BLaER1 (cell line): ENCODE data around the gene EARS2.

Experiments used
- H3K27ac ChIP-seq: shearing (Covaris generic); formaldehyde crosslinking; 2 replicates; pipeline ENCODE4 v1.8.1; 2022
- H3K27me3 ChIP-seq: shearing (Covaris generic); formaldehyde crosslinking; 2 replicates; pipeline ENCODE4 v1.8.1; 2022
- H3K36me3 ChIP-seq: shearing (Covaris generic); formaldehyde crosslinking; 2 replicates; pipeline ENCODE4 v1.8.1; 2022
- H3K4me1 ChIP-seq: shearing (Covaris generic); formaldehyde crosslinking; 2 replicates; pipeline ENCODE4 v1.8.1; 2022
- H3K4me2 ChIP-seq: shearing (Covaris generic); formaldehyde crosslinking; 2 replicates; pipeline ENCODE4 v1.8.1; 2022
- H3K4me3 ChIP-seq: shearing (Covaris generic); formaldehyde crosslinking; 2 replicates; pipeline ENCODE4 v1.8.1; 2022
- H3K9ac ChIP-seq: shearing (Covaris generic); formaldehyde crosslinking; 2 replicates; pipeline ENCODE4 v1.8.1; 2022
- H3K9me3 ChIP-seq: shearing (Covaris generic); formaldehyde crosslinking; 2 replicates; pipeline ENCODE4 v1.8.1; 2022
- H4K20me1 ChIP-seq: shearing (Covaris generic); formaldehyde crosslinking; 2 replicates; pipeline ENCODE4 v1.8.1; 2022
- Cebpa-rat ChIP-seq: shearing (Covaris generic); IDR thresholded peaks from 2 replicates; pipeline ENCODE4 v1.8.1; 2022

EARS2 gene

GRCh38 chr16:23524886-23525285, 32.3 kb downstream of the EARS2 start:
- no peaks in the 10 kb centered on the region for H3K4me1 ChIP-seq
- no peak overlapping the region for H3K4me2 ChIP-seq
- no peak for TF ChIP-seq Cebpa-rat
- peaks cover 83% of the 10 kb centered on the region for H3K36me3 ChIP-seq
- H4K20me1 ChIP-seq: no peaks in the 10 kb centered on the region
- no peak overlapping the region for H3K9ac ChIP-seq
- H3K27ac ChIP-seq: no peak overlapping the region
- H3K9me3 ChIP-seq: no peaks in the 10 kb centered on the region
- H3K27me3 ChIP-seq: no peaks in the 10 kb centered on the region
- H3K4me3 ChIP-seq: no peak overlapping the region

DNA sequence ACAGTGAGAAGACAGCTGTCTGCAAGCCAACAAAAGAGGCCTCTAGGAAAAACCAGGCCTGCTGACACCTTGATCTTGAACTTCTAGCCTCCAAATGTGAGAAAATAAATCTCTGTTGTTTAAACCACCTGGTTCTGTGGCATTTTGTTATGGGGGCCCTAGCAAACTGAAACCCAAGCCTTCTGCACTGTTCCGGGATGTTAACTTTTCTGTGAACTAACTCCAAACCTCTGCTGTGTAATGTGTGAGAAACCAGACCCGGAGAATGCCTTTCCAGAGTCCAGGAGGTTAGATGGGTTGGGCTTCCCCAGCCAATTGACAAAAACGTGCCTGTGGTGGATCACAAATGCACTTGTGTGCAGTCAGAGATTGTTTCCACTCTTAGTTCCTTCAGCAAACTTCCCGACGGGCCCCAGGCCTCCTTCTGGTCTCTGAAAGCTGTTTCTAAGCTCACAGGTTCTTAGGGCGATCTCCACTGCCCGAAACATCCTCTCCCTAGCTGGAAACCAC, 33.2 kb downstream of the EARS2 start:
- H3K9ac ChIP-seq: no peak overlapping the region
- no peak overlapping the region for H3K27ac ChIP-seq
- no peaks in the 10 kb centered on the region for H4K20me1 ChIP-seq
- no peak for TF ChIP-seq Cebpa-rat
- no peaks in the 10 kb centered on the region for H3K9me3 ChIP-seq
- no peaks in the 10 kb centered on the region for H3K27me3 ChIP-seq
- H3K36me3 ChIP-seq: peaks cover 83% of the 10 kb centered on the region
- H3K4me3 ChIP-seq: no peak overlapping the region
- no peak overlapping the region for H3K4me2 ChIP-seq
- H3K4me1 ChIP-seq: peaks cover 8% of the 10 kb centered on the region

DNA sequence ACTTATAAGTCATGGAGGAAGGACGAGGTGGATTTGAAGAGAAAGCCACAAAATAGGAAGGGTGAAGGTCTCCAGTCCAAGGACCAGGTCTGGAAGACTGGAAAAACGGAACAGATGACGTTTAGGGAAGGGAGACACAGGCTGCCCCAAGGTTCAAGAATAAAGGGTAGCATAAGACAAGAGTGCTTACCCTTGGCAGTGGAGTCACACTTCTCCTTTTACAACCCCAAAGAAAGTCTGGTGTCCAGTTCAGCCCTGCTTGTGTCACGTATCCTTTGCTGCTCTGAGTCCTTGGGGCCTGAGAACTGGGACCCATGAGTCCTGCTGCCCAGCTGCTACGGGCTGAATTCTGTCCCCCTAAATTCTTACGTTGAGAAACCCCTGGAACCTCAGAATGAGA, 33.8 kb downstream of the EARS2 start:
- no peak for TF ChIP-seq Cebpa-rat
- H3K36me3 ChIP-seq: peaks cover 77% of the 10 kb centered on the region
- H4K20me1 ChIP-seq: no peaks in the 10 kb centered on the region
- H3K27me3 ChIP-seq: no peaks in the 10 kb centered on the region
- H3K9me3 ChIP-seq: no peaks in the 10 kb centered on the region
- no peak overlapping the region for H3K4me3 ChIP-seq
- H3K9ac ChIP-seq: no peak overlapping the region
- H3K4me2 ChIP-seq: no peak overlapping the region
- no peak overlapping the region for H3K27ac ChIP-seq
- H3K4me1 ChIP-seq: peaks cover 14% of the 10 kb centered on the region

- no peak overlapping the region for H3K4me3 ChIP-seq
Measured at GRCh38 chr16:23521965-23522364, 35.2 kb downstream of the EARS2 start.

GRCh38 chr16:23521037-23521743, 36.0 kb downstream of the EARS2 start:
- TF ChIP-seq Cebpa-rat: no peak
- H3K4me3 ChIP-seq: no peak overlapping the region
- H3K4me2 ChIP-seq: no peak overlapping the region
- H4K20me1 ChIP-seq: no peaks in the 10 kb centered on the region
- no peaks in the 10 kb centered on the region for H3K9me3 ChIP-seq
- no peaks in the 10 kb centered on the region for H3K27me3 ChIP-seq
- H3K4me1 ChIP-seq: peaks cover 34% of the 10 kb centered on the region
- no peak overlapping the region for H3K27ac ChIP-seq
- H3K36me3 ChIP-seq: peaks cover 58% of the 10 kb centered on the region
- H3K9ac ChIP-seq: no peak overlapping the region

More at GRCh38 chr16:23521965-23522364, 35.2 kb downstream of the EARS2 start:
- no peak for TF ChIP-seq Cebpa-rat
- Histone ChIP-seq H3K27ac (no peak overlapping the region), H3K9ac (no peak overlapping the region), H3K9me3 (no peaks in the 10 kb centered on the region), H3K4me1 (peaks cover 26% of the 10 kb centered on the region), H3K36me3 (peaks cover 66% of the 10 kb centered on the region), H4K20me1 (no peaks in the 10 kb centered on the region), H3K27me3 (no peaks in the 10 kb centered on the region), H3K4me2 (no peak overlapping the region)

- Histone ChIP-seq H3K9ac (no peak overlapping the region), H3K27me3 (no peaks in the 10 kb centered on the region), H3K4me2 (no peak overlapping the region), H3K4me1 (peaks cover 41% of the 10 kb centered on the region), H3K4me3 (no peak overlapping the region), H3K9me3 (no peaks in the 10 kb centered on the region), H3K27ac (no peak overlapping the region), H4K20me1 (no peaks in the 10 kb centered on the region), H3K36me3 (peaks cover 55% of the 10 kb centered on the region)
- TF ChIP-seq Cebpa-rat: no peak
Measured at GRCh38 chr16:23520500-23520899, 36.6 kb downstream of the EARS2 start.

DNA sequence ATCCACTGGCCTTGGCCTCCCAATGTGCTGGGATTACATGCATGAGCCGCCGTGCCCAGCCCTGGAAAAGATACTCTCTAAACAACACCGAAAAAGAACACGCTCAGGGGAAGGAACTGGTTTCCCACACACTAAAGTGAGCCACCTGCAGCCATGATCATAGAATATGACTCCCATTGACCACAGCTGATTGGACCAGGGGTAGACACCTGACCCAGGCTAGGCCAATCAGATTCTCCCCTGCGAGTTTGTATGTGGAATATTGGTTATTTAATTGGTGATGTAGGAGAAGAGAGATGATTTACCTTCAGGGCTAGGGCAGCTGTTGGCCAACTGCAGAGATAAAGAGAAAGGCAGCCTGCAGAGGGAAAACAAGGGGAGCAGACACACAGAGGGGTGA, 37.9 kb downstream of the EARS2 start:
- TF ChIP-seq Cebpa-rat: no peak
- Histone ChIP-seq H3K4me1 (peaks cover 51% of the 10 kb centered on the region), H4K20me1 (no peaks in the 10 kb centered on the region)

DNA sequence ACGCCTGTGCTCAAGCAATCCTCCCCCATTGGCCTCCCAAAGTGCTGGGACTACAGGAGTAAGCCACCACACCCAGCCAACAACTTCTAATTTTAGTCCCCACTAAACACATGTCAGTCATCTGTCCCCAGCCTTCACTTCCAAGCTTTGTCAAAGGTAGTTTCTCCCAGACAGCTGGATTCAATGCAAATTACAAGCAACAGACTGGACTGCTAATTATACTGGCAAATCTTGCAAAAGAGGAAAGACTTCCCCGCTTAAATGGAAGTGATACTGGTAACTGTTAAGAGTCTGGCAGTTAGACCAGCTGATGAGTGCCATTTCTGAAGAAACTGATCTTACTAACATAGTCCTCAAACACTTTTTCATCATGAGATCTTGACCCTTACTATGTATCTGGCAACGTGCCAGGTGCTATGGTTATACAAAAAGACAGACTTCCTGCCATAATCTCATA, 38.7 kb downstream of the EARS2 start:
- no peaks in the 10 kb centered on the region for H3K9me3 ChIP-seq
- TF ChIP-seq Cebpa-rat: no peak
- peak overlapping the region; percentile 43; the same call in 1 of the 2 replicates for H3K4me2 ChIP-seq
- peaks cover 34% of the 10 kb centered on the region for H3K36me3 ChIP-seq
- H3K4me3 ChIP-seq: no peak overlapping the region
- no peaks in the 10 kb centered on the region for H4K20me1 ChIP-seq
- H3K4me1 ChIP-seq: peaks cover 51% of the 10 kb centered on the region
- no peaks in the 10 kb centered on the region for H3K27me3 ChIP-seq
- H3K9ac ChIP-seq: no peak overlapping the region
- H3K27ac ChIP-seq: peak overlapping the region; percentile 35; the same call in 1 of the 2 replicates

More for the DNA sequence above, 37.9 kb downstream of the EARS2 start:
- Histone ChIP-seq H3K36me3 (peaks cover 42% of the 10 kb centered on the region), H3K27me3 (no peaks in the 10 kb centered on the region), H3K9me3 (no peaks in the 10 kb centered on the region), H3K9ac (no peak overlapping the region), H3K4me2 (peak overlapping the region; percentile 43; the same call in 1 of the 2 replicates), H3K27ac (peak overlapping the region; percentile 26; the same call in 1 of the 2 replicates), H3K4me3 (no peak overlapping the region)

DNA sequence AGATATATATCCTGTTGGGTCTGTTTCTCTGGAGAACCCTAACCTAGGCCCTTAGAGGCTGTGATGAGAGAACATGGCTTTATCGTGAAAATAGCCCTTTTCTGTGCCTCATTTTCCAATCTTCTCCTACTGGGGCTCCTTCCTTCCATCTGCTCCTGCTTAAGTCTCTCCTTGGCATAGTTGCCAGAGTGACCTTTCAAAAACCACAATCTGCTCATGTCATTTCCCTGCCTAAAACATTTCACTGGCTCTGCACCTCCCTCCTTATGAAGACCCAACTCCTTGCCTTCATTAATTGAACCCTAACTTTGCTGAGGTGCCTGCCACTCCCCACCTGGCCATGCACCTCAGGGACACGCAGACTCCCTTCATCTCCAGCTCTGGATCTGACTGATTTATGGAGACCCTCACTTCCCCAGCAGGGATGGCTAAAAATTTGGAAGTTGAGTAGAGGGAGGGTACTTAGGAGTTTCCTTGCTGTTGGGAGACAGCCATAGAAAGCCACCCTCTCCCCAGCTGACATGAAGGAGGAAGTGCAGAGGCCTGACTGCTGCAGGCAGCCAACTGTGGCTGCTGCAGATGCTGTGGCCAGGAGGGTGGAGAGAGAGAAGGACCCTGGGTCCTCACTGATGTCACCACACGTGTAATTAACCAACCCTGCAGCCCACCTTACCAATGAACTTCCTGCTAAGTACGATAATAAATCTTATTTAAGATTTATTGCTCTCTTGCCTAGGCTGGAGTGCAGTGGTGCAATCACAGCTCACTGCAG, 40.6 kb downstream of the EARS2 start:
- H3K4me1 ChIP-seq: peaks cover 52% of the 10 kb centered on the region
- peak overlapping the region; percentile 40; the same call in 1 of the 2 replicates for H3K9ac ChIP-seq
- H3K4me3 ChIP-seq: no peak overlapping the region
- no peak for TF ChIP-seq Cebpa-rat
- no peaks in the 10 kb centered on the region for H4K20me1 ChIP-seq
- H3K4me2 ChIP-seq: peak overlapping the region; percentile 40
- no peaks in the 10 kb centered on the region for H3K27me3 ChIP-seq
- H3K27ac ChIP-seq: peak overlapping the region; percentile 46
- no peaks in the 10 kb centered on the region for H3K9me3 ChIP-seq
- peaks cover 15% of the 10 kb centered on the region for H3K36me3 ChIP-seq

GRCh38 chr16:23515881-23516280, 41.3 kb downstream of the EARS2 start:
- no peak overlapping the region for H3K4me3 ChIP-seq
- H3K36me3 ChIP-seq: peaks cover 12% of the 10 kb centered on the region
- no peak overlapping the region for H3K9ac ChIP-seq
- no peak for TF ChIP-seq Cebpa-rat
- H3K4me1 ChIP-seq: peaks cover 59% of the 10 kb centered on the region
- no peaks in the 10 kb centered on the region for H3K9me3 ChIP-seq
- H3K27me3 ChIP-seq: no peaks in the 10 kb centered on the region
- peak overlapping the region; percentile 40; the same call in 1 of the 2 replicates for H3K4me2 ChIP-seq
- H3K27ac ChIP-seq: no peak overlapping the region
- no peaks in the 10 kb centered on the region for H4K20me1 ChIP-seq
